Measurements from ENCODE around the gene STEAP1B. TPM values are rescaled to one million over a fixed set of nuclear protein-coding genes. Genes with fewer than 3 reads are reported as not detected.

STEAP1B gene
- total RNA-seq, 2 experiments from 2014 or later = not detected

DNA sequence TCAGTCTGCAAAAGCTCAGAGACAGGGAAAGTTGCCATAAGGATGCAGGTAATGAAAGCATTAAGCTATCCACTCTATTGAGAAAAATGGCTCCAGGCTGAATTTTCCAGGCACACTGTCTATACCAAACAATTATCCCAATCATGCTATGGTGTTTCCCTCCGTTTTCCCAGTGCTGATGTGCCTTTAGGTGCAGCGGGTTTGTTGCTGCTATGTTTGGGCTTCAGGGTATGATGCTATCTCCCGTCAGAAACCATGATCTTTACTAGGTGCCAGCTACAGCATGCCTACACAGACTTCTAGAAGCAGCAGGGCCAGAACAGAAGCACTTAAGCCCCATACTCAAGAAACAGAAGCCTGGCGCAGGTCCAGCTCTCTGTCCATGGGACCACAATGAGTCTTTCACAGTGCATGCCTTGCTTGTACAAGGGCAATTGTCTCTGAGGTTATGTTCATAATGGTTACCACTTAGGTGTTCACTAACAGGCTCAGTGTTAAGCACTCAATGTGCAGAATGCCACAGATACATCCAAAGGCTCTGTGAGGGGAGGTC is 19.4 kb downstream of the STEAP1B start:
- DNase-seq = no peak
- no peak for TF ChIP-seq CTCF (IDR thresholded peaks at IDR 0.05)
- H3K27ac Mint-ChIP-seq = no peak overlapping the region
- intact Hi-C loops (cut with micrococcal nuclease) = no loop called here
- H3K9me3 Mint-ChIP-seq = no peaks in the 10 kb centered on the region
- POLR2A ChIA-PET = no interaction called here
- no peaks in the 10 kb centered on the region for H3K4me1 Mint-ChIP-seq (ENCODE audit: low read depth)
- no peaks in the 10 kb centered on the region for H3K27me3 Mint-ChIP-seq
- ATAC-seq = no peak
- no peaks in the 10 kb centered on the region for H3K36me3 Mint-ChIP-seq (ENCODE audit: low read depth)
- H3K4me3 Mint-ChIP-seq = no peak overlapping the region
- CTCF ChIA-PET = interaction anchor here (9.3 kb wide), 1 partner anchor 370 kb away, joined by 58 read pairs; no protein-coding TSS in a partner anchor

GRCh38 chr7:22477876-22478450 is 22.0 kb downstream of the STEAP1B start:
- Mint-ChIP-seq H3K4me1 (ENCODE audit: low read depth) (no peaks in the 10 kb centered on the region), H3K4me3 (no peak overlapping the region), H3K36me3 (ENCODE audit: low read depth) (no peaks in the 10 kb centered on the region), H3K27me3 (no peaks in the 10 kb centered on the region), H3K27ac (no peak overlapping the region), H3K9me3 (no peaks in the 10 kb centered on the region)
- DNase-seq (no peak), ATAC-seq (no peak)
- intact Hi-C loops (cut with micrococcal nuclease) = no loop called here
- no peak for TF ChIP-seq CTCF (IDR thresholded peaks at IDR 0.05)
- ChIA-PET CTCF (no interaction called here), POLR2A (no interaction called here)

- no peak for DNase-seq
- intact Hi-C loops (cut with micrococcal nuclease) = no loop called here
- Mint-ChIP-seq H3K4me3 (no peak overlapping the region), H3K27ac (no peak overlapping the region), H3K27me3 (no peaks in the 10 kb centered on the region), H3K36me3 (ENCODE audit: low read depth) (no peaks in the 10 kb centered on the region), H3K9me3 (no peaks in the 10 kb centered on the region), H3K4me1 (ENCODE audit: low read depth) (no peaks in the 10 kb centered on the region)
- no peak for TF ChIP-seq CTCF (IDR thresholded peaks at IDR 0.05)
- CTCF ChIA-PET = no interaction called here
- ATAC-seq = no peak
- POLR2A ChIA-PET = no interaction called here
Observed at GRCh38 chr7:22477262-22477661, 22.7 kb downstream of the STEAP1B start.

DNA sequence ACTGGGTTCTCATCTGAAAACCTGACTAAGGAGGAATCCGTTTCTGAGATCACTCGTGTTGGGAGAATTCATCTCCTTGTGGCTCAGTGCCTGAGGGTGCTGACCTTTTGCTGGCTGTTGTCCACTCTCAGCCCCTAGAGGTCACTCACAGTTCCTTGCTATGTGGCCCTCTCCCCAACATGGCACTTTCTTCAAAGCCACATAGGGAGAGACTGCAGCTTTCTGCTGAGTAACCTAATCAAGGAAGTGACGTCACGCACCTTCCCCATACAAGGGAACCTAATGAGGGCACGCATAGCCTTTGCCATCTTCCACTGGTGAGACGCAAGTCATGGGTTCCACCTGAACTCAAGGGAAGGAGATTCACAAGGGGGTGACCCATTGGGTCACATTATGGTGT is 23.2 kb downstream of the STEAP1B start:
- H3K4me1 Mint-ChIP-seq (ENCODE audit: low read depth) = no peaks in the 10 kb centered on the region
- no peak overlapping the region for H3K27ac Mint-ChIP-seq
- ChIA-PET POLR2A (no interaction called here), CTCF (no interaction called here)
- no peaks in the 10 kb centered on the region for H3K9me3 Mint-ChIP-seq
- no peaks in the 10 kb centered on the region for H3K27me3 Mint-ChIP-seq
- ATAC-seq (no peak), DNase-seq (no peak)
- intact Hi-C loops (cut with micrococcal nuclease) = no loop called here
- no peak for TF ChIP-seq CTCF (IDR thresholded peaks at IDR 0.05)
- H3K36me3 Mint-ChIP-seq (ENCODE audit: low read depth) = no peaks in the 10 kb centered on the region
- H3K4me3 Mint-ChIP-seq = no peak overlapping the region

GRCh38 chr7:22474645-22475044 is 25.3 kb downstream of the STEAP1B start:
- no peaks in the 10 kb centered on the region for H3K9me3 Mint-ChIP-seq
- no peak overlapping the region for H3K4me3 Mint-ChIP-seq
- no peak overlapping the region for H3K27ac Mint-ChIP-seq
- ChIA-PET CTCF (interaction anchor here (0.8 to 1.7 kb wide), 4 partner anchors 25 to 379 kb away, joined by 3 to 4 read pairs (median 4); partner anchors contain the start of gene STEAP1B), POLR2A (interaction anchor here (0.9 kb wide), 1 partner anchor 10 kb away, joined by 3 read pairs; no protein-coding TSS in a partner anchor)
- ATAC-seq (no peak), DNase-seq (no peak)
- H3K36me3 Mint-ChIP-seq (ENCODE audit: low read depth) = no peaks in the 10 kb centered on the region
- no peaks in the 10 kb centered on the region for H3K27me3 Mint-ChIP-seq
- no peaks in the 10 kb centered on the region for H3K4me1 Mint-ChIP-seq (ENCODE audit: low read depth)
- intact Hi-C loops (cut with micrococcal nuclease) = no loop called here
- no peak for TF ChIP-seq CTCF (IDR thresholded peaks at IDR 0.05)

Measured in activated CD8-positive, alpha-beta T cell treated with anti-CD3 and anti-CD28 coated beads for 36 hours (primary cell).